Measurements from ENCODE around the gene CASZ1. TPM values are rescaled to one million over a fixed set of nuclear protein-coding genes. Genes with fewer than 3 reads are reported as not detected.

CASZ1 gene
- total and polyA plus RNA-seq, 10 of the 15 experiments (the other 5 are each of a cell fraction or from before 2014, with no cell fraction given): 0.52 to 9.8 (median 3.7) TPM

DNA sequence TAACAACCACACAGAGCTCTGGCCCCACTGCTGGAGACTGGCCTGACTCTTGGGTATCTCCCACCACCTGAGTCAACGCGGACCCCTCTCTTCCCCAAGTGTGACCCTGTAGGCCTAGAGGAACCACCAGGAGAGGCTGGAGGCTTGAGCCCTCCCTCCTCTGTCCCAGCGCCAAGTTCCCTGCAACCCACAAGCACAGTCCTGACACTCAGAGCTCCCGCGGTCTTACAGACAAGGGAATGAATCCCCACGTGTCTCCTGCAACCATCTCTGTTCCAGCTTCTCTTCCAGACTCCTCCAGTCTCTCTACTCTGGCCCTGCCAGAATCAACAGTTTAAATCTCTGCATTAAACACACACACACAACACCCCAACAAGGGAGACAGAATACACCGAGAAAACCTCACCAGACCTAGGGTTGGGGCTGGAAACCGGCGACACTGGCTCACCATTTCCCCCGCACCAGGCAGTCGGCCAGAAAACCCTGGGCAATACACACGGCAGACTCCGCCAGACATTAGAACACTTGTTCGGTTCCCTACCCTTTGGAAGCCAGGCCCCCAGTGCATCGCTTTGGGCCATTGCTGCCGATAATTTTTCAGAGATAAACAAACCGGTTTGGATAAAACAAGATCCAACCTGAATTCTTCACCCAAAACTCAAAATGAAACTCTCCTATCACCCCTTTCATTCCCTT, 21.7 kb downstream of the CASZ1 start:
- Histone ChIP-seq H3K9ac (ENCODE audit: control insufficient read depth, insufficient read depth, low read length) (no peak overlapping the region), H3K4me3 (no peak overlapping the region), H2AFZ (ENCODE audit: control insufficient read depth, low read depth, low read length) (no peak overlapping the region), H3K9me3 (replicated peaks; ENCODE audit: control insufficient read depth, insufficient read depth, low read length) (no peaks in the 10 kb centered on the region), H3K4me2 (ENCODE audit: control insufficient read depth, insufficient read depth) (no peak overlapping the region), H3K79me2 (ENCODE audit: control insufficient read depth, insufficient read depth, low read length) (no peaks in the 10 kb centered on the region), H3K4me1 (ENCODE audit: control insufficient read depth, insufficient read depth, low read length) (no peaks in the 10 kb centered on the region), H4K20me1 (ENCODE audit: control insufficient read depth, insufficient read depth) (no peaks in the 10 kb centered on the region), H3K27ac (ENCODE audit: control insufficient read depth, insufficient read depth) (no peak overlapping the region), H3K27me3 (replicated peaks in 1 of 2; ENCODE audit: control insufficient read depth in 2 of 2, insufficient read depth in 2 of 2, low read length in 1 of 2) (peaks cover 2 to 3% of the 10 kb centered on the region in 2 experiments; a peak in 2 of 4 replicates), H3K36me3 (ENCODE audit: control insufficient read depth in 2 of 2, insufficient read depth in 2 of 2, low read length in 1 of 2) (no peaks in the 10 kb centered on the region)
- in situ Hi-C loops (cut with MboI): no loop called here
- no peak for TF ChIP-seq SREBF1 (IDR thresholded peaks at IDR 0.05; ENCODE audit: low read length)
- no peak for TF ChIP-seq ASH2L (IDR thresholded peaks at IDR 0.05; ENCODE audit: borderline replicate concordance, low read depth)
- TF ChIP-seq, protein P1, sequence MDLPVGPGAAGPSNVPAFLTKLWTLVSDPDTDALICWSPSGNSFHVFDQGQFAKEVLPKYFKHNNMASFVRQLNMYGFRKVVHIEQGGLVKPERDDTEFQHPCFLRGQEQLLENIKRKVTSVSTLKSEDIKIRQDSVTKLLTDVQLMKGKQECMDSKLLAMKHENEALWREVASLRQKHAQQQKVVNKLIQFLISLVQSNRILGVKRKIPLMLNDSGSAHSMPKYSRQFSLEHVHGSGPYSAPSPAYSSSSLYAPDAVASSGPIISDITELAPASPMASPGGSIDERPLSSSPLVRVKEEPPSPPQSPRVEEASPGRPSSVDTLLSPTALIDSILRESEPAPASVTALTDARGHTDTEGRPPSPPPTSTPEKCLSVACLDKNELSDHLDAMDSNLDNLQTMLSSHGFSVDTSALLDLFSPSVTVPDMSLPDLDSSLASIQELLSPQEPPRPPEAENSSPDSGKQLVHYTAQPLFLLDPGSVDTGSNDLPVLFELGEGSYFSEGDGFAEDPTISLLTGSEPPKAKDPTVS (IDR thresholded peaks at IDR 0.05; ENCODE audit: low read depth, low read length): no peak
- TF ChIP-seq, protein P2, sequence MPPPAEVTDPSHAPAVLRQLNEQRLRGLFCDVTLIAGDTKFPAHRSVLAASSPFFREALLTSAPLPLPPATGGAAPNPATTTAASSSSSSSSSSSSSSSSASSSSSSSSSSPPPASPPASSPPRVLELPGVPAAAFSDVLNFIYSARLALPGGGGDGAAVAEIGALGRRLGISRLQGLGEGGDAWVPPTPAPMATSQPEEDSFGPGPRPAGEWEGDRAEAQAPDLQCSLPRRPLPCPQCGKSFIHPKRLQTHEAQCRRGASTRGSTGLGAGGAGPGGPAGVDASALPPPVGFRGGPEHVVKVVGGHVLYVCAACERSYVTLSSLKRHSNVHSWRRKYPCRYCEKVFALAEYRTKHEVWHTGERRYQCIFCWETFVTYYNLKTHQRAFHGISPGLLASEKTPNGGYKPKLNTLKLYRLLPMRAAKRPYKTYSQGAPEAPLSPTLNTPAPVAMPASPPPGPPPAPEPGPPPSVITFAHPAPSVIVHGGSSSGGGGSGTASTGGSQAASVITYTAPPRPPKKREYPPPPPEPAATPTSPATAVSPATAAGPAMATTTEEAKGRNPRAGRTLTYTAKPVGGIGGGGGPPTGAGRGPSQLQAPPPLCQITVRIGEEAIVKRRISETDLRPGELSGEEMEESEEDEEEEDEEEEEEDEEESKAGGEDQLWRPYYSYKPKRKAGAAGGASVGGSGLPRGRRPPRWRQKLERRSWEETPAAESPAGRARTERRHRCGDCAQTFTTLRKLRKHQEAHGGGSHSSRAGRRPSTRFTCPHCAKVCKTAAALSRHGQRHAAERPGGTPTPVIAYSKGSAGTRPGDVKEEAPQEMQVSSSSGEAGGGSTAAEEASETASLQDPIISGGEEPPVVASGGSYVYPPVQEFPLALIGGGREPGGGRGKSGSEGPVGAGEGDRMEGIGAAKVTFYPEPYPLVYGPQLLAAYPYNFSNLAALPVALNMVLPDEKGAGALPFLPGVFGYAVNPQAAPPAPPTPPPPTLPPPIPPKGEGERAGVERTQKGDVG (CRISPR knock-in tag; IDR thresholded peaks at IDR 0.05): no peak
- no peak for TF ChIP-seq TARDBP (IDR thresholded peaks at IDR 0.05; ENCODE audit: borderline replicate concordance)
- ChIA-PET POLR2A (no interaction called here), CTCF (no interaction called here), SMC1A (ENCODE audit: uncharacterized antibody, unreplicated experiment) (no interaction called here), RAD21 (ENCODE audit: unreplicated experiment) (no interaction called here)
- intact Hi-C loops (cut with micrococcal nuclease; ENCODE audit: unreplicated experiment): no loop called here
- ATAC-seq (no peak), DNase-seq (ENCODE audit: low read depth, low spot score) (no peak), FAIRE-seq (no peak)
- WGBS (ENCODE audit: insufficient coverage, insufficient replicate concordance, low lambda C conversion rate, missing lambda C conversion rate): 61% methylated on average over 17 of the region's 17 CpGs
- no TSS peak for BruUV-seq (replicated peaks)
